ENCODE results near the gene CRHBP.

CRHBP gene

GRCh38 chr5:77015938-77016569 lies 63.2 kb downstream of the CRHBP start:
- DNase-seq (ENCODE audit: low read depth in 2 of 2): no peak

- no peak for DNase-seq (ENCODE audit: low read depth in 2 of 2)
Measured at GRCh38 chr5:77016962-77017361, 64.1 kb downstream of the CRHBP start.

GRCh38 chr5:77017668-77018067 lies 64.8 kb downstream of the CRHBP start:
- no peak for DNase-seq (ENCODE audit: low read depth in 2 of 2)

All from activated CD4-positive, alpha-beta T cell treated with anti-CD3 and anti-CD28 coated beads for 24 hours (primary cell).